ENCODE results near the gene STRN.

The STRN gene

GRCh38 chr2:36802952-36803351, 163.4 kb downstream of the STRN start:
- H3K27me3 ChIP-seq (ENCODE audit: control insufficient read depth, insufficient read depth, low read length) = no peaks in the 10 kb centered on the region
- H3K4me1 ChIP-seq (ENCODE audit: control insufficient read depth, insufficient read depth, low read length) = peaks cover under 1% of the 10 kb centered on the region
- no peak overlapping the region for H3K4me3 ChIP-seq (ENCODE audit: low read depth, low read length)
- H3K9ac ChIP-seq (ENCODE audit: low read depth, low read length) = no peak overlapping the region
- H3K36me3 ChIP-seq (ENCODE audit: control insufficient read depth, insufficient read depth, low read length) = no peaks in the 10 kb centered on the region
- H3K9me3 ChIP-seq (ENCODE audit: control insufficient read depth, insufficient read depth, low read length) = no peaks in the 10 kb centered on the region

- Histone ChIP-seq H3K9me3 (ENCODE audit: control insufficient read depth, insufficient read depth, low read length) (no peaks in the 10 kb centered on the region), H3K36me3 (ENCODE audit: control insufficient read depth, insufficient read depth, low read length) (no peaks in the 10 kb centered on the region), H3K4me3 (ENCODE audit: low read depth, low read length) (no peak overlapping the region), H3K4me1 (ENCODE audit: control insufficient read depth, insufficient read depth, low read length) (peaks cover 9% of the 10 kb centered on the region), H3K27me3 (ENCODE audit: control insufficient read depth, insufficient read depth, low read length) (no peaks in the 10 kb centered on the region), H3K9ac (ENCODE audit: low read depth, low read length) (no peak overlapping the region)
Observed at GRCh38 chr2:36801088-36801487, 165.2 kb downstream of the STRN start.

DNA sequence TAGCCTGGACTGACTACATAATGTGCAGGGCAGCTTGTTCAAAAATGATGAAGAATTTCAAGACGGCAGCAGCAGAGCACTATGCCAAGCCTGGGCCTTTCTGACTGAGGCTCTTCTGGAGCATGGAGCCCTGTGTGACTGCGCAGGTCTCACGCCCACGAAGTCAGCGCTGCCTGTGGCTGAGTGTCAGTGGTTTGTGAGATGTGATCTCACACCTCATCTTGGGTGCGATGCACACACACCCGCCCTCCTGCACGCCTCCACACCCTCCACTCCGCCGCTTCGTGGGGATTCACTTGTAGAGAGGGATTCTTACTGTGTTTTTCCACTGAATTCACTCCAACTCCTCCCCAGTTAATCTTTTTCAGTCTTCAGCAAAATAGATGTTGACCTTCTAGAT, 166.0 kb downstream of the STRN start:
- Histone ChIP-seq H3K4me1 (ENCODE audit: control insufficient read depth, insufficient read depth, low read length) (peaks cover 9% of the 10 kb centered on the region), H3K9ac (ENCODE audit: low read depth, low read length) (no peak overlapping the region), H3K9me3 (ENCODE audit: control insufficient read depth, insufficient read depth, low read length) (no peaks in the 10 kb centered on the region), H3K4me3 (ENCODE audit: low read depth, low read length) (no peak overlapping the region), H3K27me3 (ENCODE audit: control insufficient read depth, insufficient read depth, low read length) (no peaks in the 10 kb centered on the region), H3K36me3 (ENCODE audit: control insufficient read depth, insufficient read depth, low read length) (no peaks in the 10 kb centered on the region)

DNA sequence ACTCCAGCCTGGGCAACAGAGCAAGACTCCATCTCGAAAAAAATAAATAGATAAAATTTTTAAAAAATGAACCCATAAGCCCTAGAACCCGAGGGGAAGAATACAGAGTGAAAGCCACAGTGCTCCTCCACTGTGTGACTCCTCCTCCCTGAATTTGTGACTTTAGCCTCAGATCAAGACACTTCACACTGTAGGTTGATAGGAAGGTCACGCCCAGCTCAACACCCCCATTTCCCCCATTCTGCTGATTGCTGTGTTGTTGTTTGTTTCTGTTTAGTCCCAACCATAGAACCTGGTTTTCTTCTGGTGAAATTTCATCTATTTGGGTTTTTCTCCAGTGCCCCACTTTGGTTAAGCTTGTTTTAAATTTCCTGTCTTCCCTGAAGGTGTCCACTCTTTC, 167.6 kb downstream of the STRN start:
- peaks cover 9% of the 10 kb centered on the region for H3K4me1 ChIP-seq (ENCODE audit: control insufficient read depth, insufficient read depth, low read length)
- no peaks in the 10 kb centered on the region for H3K27me3 ChIP-seq (ENCODE audit: control insufficient read depth, insufficient read depth, low read length)
- no peak overlapping the region for H3K9ac ChIP-seq (ENCODE audit: low read depth, low read length)
- no peak overlapping the region for H3K4me3 ChIP-seq (ENCODE audit: low read depth, low read length)
- H3K36me3 ChIP-seq (ENCODE audit: control insufficient read depth, insufficient read depth, low read length) = no peaks in the 10 kb centered on the region
- no peaks in the 10 kb centered on the region for H3K9me3 ChIP-seq (ENCODE audit: control insufficient read depth, insufficient read depth, low read length)

DNA sequence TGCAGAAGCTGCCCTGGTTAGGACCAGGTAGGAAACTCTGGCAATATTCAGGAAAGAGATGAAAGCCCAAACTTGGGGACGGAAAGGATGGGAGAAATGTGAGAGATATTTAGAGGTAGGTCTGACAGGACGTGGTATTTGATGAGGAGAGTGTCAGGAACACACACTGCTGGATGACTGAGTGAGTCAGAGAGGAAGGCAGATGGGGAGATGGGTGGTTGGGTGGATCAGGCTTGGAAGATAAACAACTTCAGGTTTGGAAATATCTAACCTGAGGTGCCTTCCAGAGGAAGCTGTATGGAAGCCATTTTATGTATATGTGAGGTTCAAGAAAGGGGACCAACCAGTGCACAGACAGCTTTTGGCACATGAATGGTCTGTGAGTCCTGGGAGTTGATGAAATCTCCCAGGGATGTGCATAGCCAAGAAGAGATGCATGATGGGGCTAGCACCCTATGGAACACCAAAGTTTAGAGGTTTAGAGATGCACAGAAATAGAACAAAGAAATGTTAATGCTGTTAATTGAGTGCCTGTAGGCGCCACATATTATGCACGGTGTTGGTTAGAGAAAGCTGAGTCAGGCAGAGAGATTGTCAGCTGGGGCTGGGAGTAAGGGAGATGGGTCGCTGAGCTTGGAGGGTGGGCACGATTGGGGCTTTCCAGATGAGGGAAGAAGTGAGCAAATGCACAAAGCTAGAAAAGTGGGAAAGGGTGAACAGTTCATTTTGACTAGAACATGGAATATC, 168.8 kb downstream of the STRN start:
- no peaks in the 10 kb centered on the region for H3K36me3 ChIP-seq (ENCODE audit: control insufficient read depth, insufficient read depth, low read length)
- H3K9me3 ChIP-seq (ENCODE audit: control insufficient read depth, insufficient read depth, low read length) = no peaks in the 10 kb centered on the region
- no peaks in the 10 kb centered on the region for H3K27me3 ChIP-seq (ENCODE audit: control insufficient read depth, insufficient read depth, low read length)
- H3K4me3 ChIP-seq (ENCODE audit: low read depth, low read length) = no peak overlapping the region
- peaks cover 9% of the 10 kb centered on the region for H3K4me1 ChIP-seq (ENCODE audit: control insufficient read depth, insufficient read depth, low read length)
- no peak overlapping the region for H3K9ac ChIP-seq (ENCODE audit: low read depth, low read length)

Data from iPS-15b (cell line).